LNCAP (cell line): ENCODE measurements around the gene CCDC117.

Experiments
- TF ChIP-seq, protein P1 (sequence below): fragments of 450-650 bp; IDR thresholded peaks from 2 replicates; pipeline ENCODE4 v1.5.1; 2017; ENCODE audit warnings: mild to moderate bottlenecking

CCDC117 gene

DNA sequence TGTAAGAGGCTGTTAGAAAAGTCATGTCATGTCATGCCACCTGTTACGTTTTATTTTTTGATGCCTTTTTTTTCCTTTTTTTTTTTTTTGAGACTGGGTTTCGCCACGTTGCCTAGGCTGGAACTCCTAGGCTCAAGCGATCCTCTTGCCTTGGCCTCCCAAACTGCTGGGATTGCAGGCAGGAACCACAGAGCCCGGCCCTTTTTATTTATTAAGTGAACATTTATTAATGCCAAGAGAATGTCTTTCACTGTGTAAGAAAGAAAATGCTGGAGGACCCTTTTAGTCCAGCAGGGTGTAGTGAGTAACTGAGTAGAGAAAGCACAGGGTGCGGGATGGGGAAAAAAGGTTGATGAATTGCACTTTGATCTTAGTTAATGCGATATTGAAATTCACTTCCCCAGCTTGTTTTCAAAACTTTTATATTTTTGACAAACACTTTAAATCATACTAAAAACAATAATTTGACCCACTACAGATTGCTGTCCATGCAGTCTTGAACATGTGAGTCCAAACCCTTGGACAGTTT lies 30.2 kb downstream of the CCDC117 start:
- TF ChIP-seq, protein P1, sequence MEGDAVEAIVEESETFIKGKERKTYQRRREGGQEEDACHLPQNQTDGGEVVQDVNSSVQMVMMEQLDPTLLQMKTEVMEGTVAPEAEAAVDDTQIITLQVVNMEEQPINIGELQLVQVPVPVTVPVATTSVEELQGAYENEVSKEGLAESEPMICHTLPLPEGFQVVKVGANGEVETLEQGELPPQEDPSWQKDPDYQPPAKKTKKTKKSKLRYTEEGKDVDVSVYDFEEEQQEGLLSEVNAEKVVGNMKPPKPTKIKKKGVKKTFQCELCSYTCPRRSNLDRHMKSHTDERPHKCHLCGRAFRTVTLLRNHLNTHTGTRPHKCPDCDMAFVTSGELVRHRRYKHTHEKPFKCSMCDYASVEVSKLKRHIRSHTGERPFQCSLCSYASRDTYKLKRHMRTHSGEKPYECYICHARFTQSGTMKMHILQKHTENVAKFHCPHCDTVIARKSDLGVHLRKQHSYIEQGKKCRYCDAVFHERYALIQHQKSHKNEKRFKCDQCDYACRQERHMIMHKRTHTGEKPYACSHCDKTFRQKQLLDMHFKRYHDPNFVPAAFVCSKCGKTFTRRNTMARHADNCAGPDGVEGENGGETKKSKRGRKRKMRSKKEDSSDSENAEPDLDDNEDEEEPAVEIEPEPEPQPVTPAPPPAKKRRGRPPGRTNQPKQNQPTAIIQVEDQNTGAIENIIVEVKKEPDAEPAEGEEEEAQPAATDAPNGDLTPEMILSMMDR = no peak

DNA sequence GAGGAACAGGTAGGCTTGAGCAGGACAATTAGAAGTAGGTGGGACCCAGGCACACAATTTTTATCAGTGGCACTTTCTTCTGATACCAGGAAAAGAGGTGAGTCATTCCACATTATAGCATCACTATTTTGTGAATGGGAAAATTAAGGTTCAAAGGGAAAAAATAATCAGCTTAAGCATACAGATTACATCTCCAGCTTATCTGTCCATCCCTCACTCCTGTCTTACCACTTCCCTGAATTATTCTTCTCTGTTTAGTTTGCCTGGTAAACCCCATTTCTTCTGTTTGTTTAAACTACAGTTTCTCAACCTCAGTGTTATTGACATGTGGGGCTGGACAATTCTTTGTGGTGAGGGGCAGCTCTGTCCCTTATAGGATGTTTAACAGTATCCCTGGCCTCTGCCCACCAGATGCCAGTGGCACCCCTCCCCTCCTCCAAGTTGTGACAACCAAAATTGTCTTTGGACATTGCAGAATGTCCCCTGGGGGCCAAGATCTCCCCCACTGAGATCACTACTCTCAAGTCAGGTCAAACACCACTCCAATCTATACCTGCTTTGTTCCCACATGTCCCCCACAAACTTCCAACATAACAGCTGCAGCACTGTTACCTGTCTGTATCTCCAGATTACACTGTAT lies 36.3 kb downstream of the CCDC117 start:
- TF ChIP-seq, protein P1 = no peak

DNA sequence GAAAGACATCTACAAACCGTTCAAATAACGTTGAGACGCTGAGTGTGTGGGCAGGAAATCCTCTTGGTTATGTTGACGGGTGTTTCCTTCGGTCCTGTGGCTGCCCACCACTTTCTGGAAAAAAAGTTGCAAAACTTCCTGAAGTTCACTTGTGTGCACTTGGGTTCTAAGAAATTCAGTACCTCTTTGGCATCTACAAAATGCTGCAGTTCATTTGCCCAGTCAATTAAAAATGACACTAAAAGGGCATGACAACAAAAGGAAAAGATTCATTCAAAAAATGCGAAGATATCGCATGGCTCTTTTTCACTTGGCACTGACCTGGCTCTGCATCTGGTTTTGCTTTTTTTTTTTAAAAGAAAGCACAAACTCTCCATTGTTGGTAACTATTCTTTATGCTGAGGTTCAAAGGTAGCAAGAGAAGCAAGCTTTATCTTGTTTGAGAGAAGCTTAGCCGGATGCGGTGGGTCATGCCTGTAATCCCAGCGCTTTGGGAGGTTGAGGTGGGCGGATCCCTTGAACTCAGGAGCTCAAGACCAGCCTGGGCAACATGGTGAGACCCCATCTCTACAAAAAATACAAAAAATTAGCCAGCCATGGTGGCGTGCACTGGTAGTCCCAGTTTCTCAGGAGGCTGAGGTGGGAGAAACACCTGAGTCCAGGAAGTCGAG lies 38.5 kb downstream of the CCDC117 start:
- TF ChIP-seq, protein P1 = no peak

DNA sequence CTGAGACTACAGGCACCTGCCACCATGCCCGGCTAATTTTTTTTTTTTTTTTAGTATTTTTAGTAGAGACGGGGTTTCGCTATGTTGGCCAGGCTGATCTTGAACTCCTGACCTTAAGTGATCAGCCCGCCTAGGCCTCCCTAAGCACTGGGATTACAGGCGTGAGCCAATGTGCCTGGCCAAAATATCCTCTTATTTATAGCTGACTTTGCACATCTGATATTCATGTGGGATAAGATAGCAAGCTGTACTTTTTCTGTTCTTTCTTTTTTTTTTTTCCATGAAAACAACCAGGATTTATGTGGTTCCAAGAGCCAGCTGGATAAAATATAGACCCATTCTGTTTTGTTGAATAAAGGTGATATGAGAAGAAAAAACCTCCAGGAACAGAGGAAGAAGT lies 40.0 kb downstream of the CCDC117 start:
- TF ChIP-seq, protein P1 = no peak

DNA sequence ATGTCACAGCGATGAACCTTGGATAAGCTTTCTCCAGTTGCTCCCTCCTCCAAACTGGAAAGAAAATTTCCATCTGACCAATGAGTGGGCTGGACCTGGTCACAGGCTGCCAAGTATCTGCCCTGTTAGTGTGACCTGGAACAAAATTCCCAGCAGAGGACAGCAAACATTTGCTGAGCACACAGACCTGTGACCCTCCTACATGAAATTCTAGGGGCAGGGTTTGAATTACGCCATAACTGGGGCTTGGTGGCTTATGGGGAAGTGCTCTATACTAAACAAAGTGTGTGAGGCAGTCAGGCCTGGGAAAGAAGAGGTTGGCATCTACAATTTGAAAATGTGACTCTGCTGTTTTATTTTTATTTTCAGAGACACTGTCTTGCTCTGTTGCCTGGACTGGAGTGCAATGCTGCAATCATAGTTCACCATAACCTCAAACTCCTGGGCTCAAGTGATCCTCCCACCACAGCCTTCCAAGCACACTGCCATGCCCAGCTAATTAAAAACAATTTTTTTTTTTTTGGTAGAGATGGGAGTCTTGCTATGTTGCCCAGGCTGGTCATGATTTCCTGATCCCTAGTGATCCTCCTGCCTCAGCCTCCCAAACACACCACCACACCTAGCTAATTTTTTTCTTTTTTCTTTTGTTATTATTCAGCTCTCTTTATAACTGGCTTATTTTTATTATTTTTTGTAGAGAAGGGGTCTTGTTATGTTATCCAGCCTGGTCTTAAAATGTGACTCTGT lies 41.5 kb downstream of the CCDC117 start:
- TF ChIP-seq, protein P1 = no peak

- TF ChIP-seq, protein P1 = no peak
Measured at GRCh38 chr22:28815111-28815510, 42.6 kb downstream of the CCDC117 start.

DNA sequence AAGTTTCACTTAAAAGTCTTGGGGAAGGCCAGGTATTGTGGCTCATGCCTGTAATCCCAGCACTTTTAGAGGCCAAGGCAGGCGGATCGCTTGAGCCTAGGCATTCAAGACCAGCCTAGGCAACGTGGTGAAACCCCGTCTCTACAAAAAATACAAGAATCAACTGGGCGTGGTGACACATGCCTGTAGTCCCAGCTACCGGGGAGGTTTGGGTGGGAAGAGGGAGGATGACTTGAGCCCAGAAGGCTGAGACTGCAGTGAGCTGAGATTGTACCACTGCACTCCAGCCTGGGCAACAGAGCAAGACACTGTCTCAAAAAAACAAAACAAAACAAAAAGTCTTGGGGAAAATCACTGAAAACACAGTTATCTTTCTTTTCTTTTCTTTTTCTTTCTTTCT lies 43.2 kb downstream of the CCDC117 start:
- TF ChIP-seq, protein P1 = no peak
